Fibroblast of lung (primary cell): ENCODE measurements around the gene SSBP3.

ENCODE experiments used
- CTCF ChIP-seq, 2 donors: IDR thresholded peaks in 1 of 2; conservative IDR thresholded peaks in 1 of 2; 1 replicate in 1 of 2; 2 replicates in 1 of 2; pipeline ENCODE4 v1.5.1; 2011 to 2012; ENCODE audit warnings: low read length in 2 of 2, control low read depth in 1 of 2, inconsistent platforms in 1 of 2, low read depth in 1 of 2, mild to moderate bottlenecking in 1 of 2
- EZH2 ChIP-seq: IDR thresholded peaks from 2 replicates; pipeline ENCODE4 v1.5.1; 2012; ENCODE audit warnings: low read length, control low read depth, mild to moderate bottlenecking; ENCODE audit errors: missing control alignments

GRCh38 chr1:54399765-54400164 is 6.4 kb downstream of the SSBP3 start:
- no peak for TF ChIP-seq CTCF (conservative IDR thresholded peaks at IDR 0.05 in 1 of 2, IDR thresholded peaks at IDR 0.05 in 1 of 2; ENCODE audit: low read depth in 1 of 2, low read length in 2 of 2)
- no peak for TF ChIP-seq EZH2
